LNCAP (cell line): ENCODE data around the gene C16orf92.

Experiments used
- CTCF ChIP-seq: fragments of 450-650 bp; IDR thresholded peaks from 2 replicates; pipeline ENCODE4 v1.5.1; 2017; ENCODE audit warnings: mild to moderate bottlenecking

The C16orf92 gene

GRCh38 chr16:30009990-30010843, 12.8 kb upstream of the C16orf92 start:
- TF ChIP-seq CTCF: no peak

GRCh38 chr16:30010844-30011713, 11.9 kb upstream of the C16orf92 start, which contains the start of gene DOC2A:
Gene DOC2A, minus strand, starts transcription at chr16:30011027. Its CDS starts 805 bp downstream, at chr16:30010222.
- TF ChIP-seq CTCF: no peak

GRCh38 chr16:30011714-30012504, 11.1 kb upstream of the C16orf92 start:
- TF ChIP-seq CTCF: no peak

GRCh38 chr16:30016555-30017276, 6.3 kb upstream of the C16orf92 start:
- no peak for TF ChIP-seq CTCF

GRCh38 chr16:30017277-30017656, 5.7 kb upstream of the C16orf92 start:
- no peak for TF ChIP-seq CTCF

- TF ChIP-seq CTCF: no peak
Observed at GRCh38 chr16:30018731-30019158, 4.3 kb upstream of the C16orf92 start.
